Mucosa of descending colon (tissue), 3 donors: Measurements from ENCODE around the gene FGD3. TPM values are rescaled to one million over a fixed set of nuclear protein-coding genes. Genes with fewer than 3 reads are reported as not detected.

Experiments
- ATAC-seq: fragments of 200-7000 bp; cut with Tn5 transposase; one replicate; pipeline ENCODE4 v1.9.1; 2020; ENCODE audit warnings: mild to moderate bottlenecking, moderate library complexity
- DNase-seq, 3 donors: peaks; one replicate each; pipeline ENCODE4 v3.0.0-alpha.2; 2020
- H3K36me3 ChIP-seq: fragments of 200-600 bp; one replicate; pipeline ENCODE4 v1.8.0; 2021; ENCODE audit warnings: low read depth, mild to moderate bottlenecking
- H3K4me1 ChIP-seq: fragments of 200-600 bp; one replicate; pipeline ENCODE4 v1.8.0; 2021; ENCODE audit warnings: low read depth, mild to moderate bottlenecking
- H3K4me3 ChIP-seq: fragments of 200-600 bp; one replicate; pipeline ENCODE4 v1.8.0; 2021; ENCODE audit warnings: mild to moderate bottlenecking
- H3K9me3 ChIP-seq: fragments of 200-600 bp; one replicate; pipeline ENCODE4 v1.8.0; 2021; ENCODE audit warnings: mild to moderate bottlenecking
- intact Hi-C, 2 donors: fragments of 100-400 bp; cut with DNase I in 1 of 2; cut with micrococcal nuclease in 1 of 2; formaldehyde crosslinking; loops; one replicate each; pipeline versions ENCODE4 v1.11.0 to v1.11.1; 2022; cut with DNase I, micrococcal nuclease
- total RNA-seq, 3 donors: library from RNA; stranded (reverse); fragmentation: NEBNext Ultra II Directional in 2 of 3; extraction: Animal tissue kit (Norgen Biotek cat#: 25700) in 2 of 3; gene quantifications; one replicate each; pipeline versions ENCODE4 v1.2.1 to v1.2.4, GENCODE V29; 2021 to 2023
- TF ChIP-seq, protein P1 (sequence below): fragments of 200-600 bp; IDR thresholded peaks from one replicate; pipeline ENCODE4 v1.8.0; 2022; ENCODE audit warnings: antibody characterized with exemption, mild to moderate bottlenecking
- donor health status: DM: no; HTN: no; CAD: no; lungs with moderate emphysema.
- donor health status: DM: no; HTN: no; CAD: no.
- donor health status: DM: no; HTN: yes; CAD: no.

Gene FGD3
- total RNA-seq, 3 donors from 2014 or later: 3.3 to 5.4 (median 5.3) TPM

DNA sequence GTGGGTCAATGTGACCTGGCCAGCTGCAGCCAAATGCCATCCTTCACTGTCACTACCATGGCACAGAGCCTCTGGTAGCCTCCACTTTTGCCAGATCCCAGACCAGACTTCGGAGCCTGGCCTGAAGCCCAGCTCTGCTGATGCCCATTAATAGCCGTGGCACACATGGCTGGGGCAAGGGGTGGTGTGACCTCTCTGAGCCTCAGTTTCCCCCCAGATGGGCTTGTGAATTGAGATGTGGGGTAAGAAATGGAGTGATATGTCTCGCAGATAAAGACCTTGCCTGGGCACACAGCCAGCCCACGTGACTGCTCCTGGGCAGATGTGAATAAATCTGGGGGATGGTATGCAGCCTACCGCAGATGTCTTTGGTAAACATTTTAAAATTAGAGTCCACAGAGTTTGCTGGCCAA, 125.1 kb downstream of the FGD3 start:
- no peak overlapping the region for H3K4me3 ChIP-seq
- H3K9me3 ChIP-seq: no peaks in the 10 kb centered on the region
- H3K4me1 ChIP-seq: no peaks in the 10 kb centered on the region
- intact Hi-C loops: no loop called here
- no peaks in the 10 kb centered on the region for H3K36me3 ChIP-seq
- TF ChIP-seq, protein P1, sequence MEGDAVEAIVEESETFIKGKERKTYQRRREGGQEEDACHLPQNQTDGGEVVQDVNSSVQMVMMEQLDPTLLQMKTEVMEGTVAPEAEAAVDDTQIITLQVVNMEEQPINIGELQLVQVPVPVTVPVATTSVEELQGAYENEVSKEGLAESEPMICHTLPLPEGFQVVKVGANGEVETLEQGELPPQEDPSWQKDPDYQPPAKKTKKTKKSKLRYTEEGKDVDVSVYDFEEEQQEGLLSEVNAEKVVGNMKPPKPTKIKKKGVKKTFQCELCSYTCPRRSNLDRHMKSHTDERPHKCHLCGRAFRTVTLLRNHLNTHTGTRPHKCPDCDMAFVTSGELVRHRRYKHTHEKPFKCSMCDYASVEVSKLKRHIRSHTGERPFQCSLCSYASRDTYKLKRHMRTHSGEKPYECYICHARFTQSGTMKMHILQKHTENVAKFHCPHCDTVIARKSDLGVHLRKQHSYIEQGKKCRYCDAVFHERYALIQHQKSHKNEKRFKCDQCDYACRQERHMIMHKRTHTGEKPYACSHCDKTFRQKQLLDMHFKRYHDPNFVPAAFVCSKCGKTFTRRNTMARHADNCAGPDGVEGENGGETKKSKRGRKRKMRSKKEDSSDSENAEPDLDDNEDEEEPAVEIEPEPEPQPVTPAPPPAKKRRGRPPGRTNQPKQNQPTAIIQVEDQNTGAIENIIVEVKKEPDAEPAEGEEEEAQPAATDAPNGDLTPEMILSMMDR: no peak
- DNase-seq (peak in 1 of 3 donors; percentile 58), ATAC-seq (peak; percentile 31)

DNA sequence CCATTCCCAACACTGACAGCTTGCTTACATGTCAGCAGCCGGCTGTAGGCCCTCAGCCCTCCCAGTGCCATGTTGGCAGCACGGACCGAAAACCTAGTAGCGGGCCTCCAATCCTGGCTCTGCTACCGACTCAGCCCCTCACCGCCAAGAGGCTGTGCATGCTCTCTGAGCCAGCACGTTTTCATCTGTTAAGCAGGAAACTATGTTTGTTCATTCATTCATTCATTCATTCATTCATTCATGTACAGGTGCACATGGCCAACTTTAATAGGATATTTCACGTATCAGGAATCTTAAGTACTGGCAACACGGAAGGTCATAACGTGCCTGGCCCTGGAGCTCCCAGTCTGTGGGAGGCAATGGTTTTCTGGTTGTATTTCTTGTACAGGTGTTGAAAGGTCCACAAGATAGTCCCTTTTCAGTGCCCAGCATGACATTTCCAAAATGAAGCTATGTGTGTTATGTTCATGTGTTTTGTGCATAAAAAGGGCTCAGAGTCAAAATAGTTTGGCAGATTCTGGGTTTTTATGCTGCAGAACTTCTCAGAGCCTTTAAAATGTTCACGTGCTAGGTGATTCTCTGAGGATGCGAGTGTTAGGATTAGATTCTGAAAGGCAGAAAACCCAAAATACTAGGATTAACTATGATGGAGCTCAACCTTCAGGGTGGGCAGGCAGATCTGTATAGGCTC, 128.9 kb downstream of the FGD3 start:
- ATAC-seq (no peak), DNase-seq (no peak)
- Histone ChIP-seq H3K4me1 (no peaks in the 10 kb centered on the region), H3K36me3 (no peaks in the 10 kb centered on the region), H3K9me3 (no peaks in the 10 kb centered on the region), H3K4me3 (no peak overlapping the region)
- TF ChIP-seq, protein P1: no peak
- intact Hi-C loops: no loop called here

DNA sequence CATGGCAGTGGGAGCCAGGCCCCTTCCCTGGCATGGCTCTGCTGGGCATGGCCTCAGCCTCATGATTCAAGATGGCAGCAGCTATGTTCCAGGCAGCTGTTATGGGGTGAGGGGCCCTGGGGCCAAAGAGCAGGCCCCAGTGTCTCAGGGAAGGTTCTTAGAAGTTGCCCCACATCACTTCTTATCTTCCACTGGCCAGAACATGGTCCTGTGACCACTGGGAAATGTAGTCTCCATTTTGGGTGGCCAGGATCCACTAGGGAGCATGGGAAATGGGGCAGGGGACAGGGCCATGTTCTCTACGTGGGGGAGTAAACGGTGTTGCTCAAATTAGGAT, 129.4 kb downstream of the FGD3 start:
- intact Hi-C loops: no loop called here
- TF ChIP-seq, protein P1: no peak
- ATAC-seq: no peak
- Histone ChIP-seq H3K4me1 (no peaks in the 10 kb centered on the region), H3K4me3 (no peak overlapping the region), H3K36me3 (no peaks in the 10 kb centered on the region), H3K9me3 (no peaks in the 10 kb centered on the region)
- peak in 1 of 3 donors; percentile 1 for DNase-seq

DNA sequence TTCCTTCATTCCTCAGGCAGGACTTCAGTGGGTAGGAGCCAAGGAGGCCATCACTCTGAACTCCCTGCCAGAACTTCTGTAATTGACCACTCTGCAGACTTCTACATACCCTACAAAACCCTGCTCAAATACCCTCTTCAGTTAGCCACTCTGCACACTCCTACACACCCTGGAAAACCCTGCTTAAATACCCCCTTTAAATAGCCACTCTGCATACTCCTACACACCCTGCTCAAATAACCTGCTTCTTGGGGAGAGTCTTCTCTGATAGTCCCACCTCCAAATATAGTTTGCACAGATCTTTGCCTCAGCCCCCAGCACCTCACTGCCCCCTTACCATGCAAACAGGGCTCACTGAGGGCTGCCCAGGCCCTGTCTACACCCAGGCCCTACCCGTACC, 130.0 kb downstream of the FGD3 start:
- no peak for ATAC-seq

DNA sequence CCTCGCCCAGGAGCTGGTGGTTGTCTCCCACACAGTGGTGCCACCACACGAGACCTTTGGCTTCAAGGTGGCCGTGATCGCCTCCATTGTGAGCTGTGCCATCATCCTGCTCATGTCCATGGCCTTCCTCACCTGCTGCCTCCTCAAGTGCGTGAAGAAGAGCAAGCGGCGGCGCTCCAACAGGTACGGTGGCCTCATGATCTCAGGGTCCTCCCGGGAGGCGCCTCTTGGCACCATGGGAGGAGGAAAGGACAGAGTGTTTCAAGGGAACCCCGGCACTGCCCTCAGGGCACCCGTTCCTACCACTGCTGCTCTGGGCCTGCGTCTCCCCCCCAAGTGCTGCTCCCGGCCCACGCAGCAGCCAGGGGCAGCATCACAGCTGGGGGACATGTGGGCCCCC, 130.5 kb downstream of the FGD3 start:
- ATAC-seq: no peak
- H3K36me3 ChIP-seq: no peaks in the 10 kb centered on the region
- intact Hi-C loops: no loop called here
- no peaks in the 10 kb centered on the region for H3K9me3 ChIP-seq
- peak in 2 of 3 donors; percentile 16 to 31 for DNase-seq
- no peak overlapping the region for H3K4me3 ChIP-seq
- H3K4me1 ChIP-seq: no peaks in the 10 kb centered on the region
- TF ChIP-seq, protein P1: no peak

More for the DNA sequence above, 130.0 kb downstream of the FGD3 start:
- TF ChIP-seq, protein P1: no peak
- no peak overlapping the region for H3K4me3 ChIP-seq
- H3K36me3 ChIP-seq: no peaks in the 10 kb centered on the region
- no peak for DNase-seq
- H3K4me1 ChIP-seq: no peaks in the 10 kb centered on the region
- intact Hi-C loops: no loop called here
- H3K9me3 ChIP-seq: no peaks in the 10 kb centered on the region

DNA sequence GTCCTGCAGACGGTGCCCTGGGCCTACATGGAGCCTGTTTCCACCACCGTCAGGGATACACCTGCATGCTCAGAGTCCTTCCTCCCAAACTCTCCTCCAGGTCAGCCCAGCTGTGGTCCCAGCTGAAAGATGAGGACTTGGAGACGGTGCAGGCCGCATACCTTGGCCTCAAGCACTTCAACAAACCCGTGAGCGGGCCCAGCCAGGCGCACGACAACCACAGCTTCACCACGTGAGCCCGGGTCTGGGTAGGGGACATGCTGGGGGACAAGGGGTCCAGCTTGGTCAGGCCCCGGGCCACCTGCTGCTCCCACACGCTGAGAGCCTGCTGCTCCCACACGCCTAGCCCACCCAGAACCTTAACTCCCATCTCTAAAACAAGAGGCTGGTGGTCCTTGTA, 132.0 kb downstream of the FGD3 start:
- ATAC-seq (no peak), DNase-seq (peak in 2 of 3 donors; percentile 14 to 39)
- Histone ChIP-seq H3K4me3 (no peak overlapping the region), H3K36me3 (no peaks in the 10 kb centered on the region), H3K9me3 (no peaks in the 10 kb centered on the region), H3K4me1 (no peaks in the 10 kb centered on the region)
- TF ChIP-seq, protein P1: no peak
- intact Hi-C loops: no loop called here
